GM12892 (cell line): Measurements from ENCODE around the gene HIPK1.

ENCODE experiments used
- DNase-seq: peaks from one replicate; pipeline ENCODE4 v3.0.0; 2011; ENCODE audit not compliant: insufficient read length
- FAIRE-seq: peaks from 2 replicates; lab custom pipeline; 2011; peaks lifted over from hg19 to GRCh38; lab: Jason Lieb, UNC
- POLR2A ChIP-seq: IDR thresholded peaks from 2 replicates; pipeline ENCODE4 v1.6.1; 2011; ENCODE audit warnings: low read depth, low read length, control low read depth
- POLR2AphosphoS5 ChIP-seq: IDR thresholded peaks from 2 replicates; pipeline ENCODE4 v1.6.1; 2011; ENCODE audit warnings: low read depth, low read length, control low read depth
- TAF1 ChIP-seq: IDR thresholded peaks from 2 replicates; pipeline ENCODE4 v1.6.1; 2011; ENCODE audit warnings: low read depth, mild to moderate bottlenecking, control low read depth, low read length, borderline replicate concordance

The HIPK1 gene

GRCh38 chr1:114024049-114024448 lies 94.9 kb downstream of the HIPK1 start:
- TF ChIP-seq POLR2A (no peak), TAF1 (no peak), POLR2AphosphoS5 (no peak)
- FAIRE-seq (no peak), DNase-seq (no peak)

DNA sequence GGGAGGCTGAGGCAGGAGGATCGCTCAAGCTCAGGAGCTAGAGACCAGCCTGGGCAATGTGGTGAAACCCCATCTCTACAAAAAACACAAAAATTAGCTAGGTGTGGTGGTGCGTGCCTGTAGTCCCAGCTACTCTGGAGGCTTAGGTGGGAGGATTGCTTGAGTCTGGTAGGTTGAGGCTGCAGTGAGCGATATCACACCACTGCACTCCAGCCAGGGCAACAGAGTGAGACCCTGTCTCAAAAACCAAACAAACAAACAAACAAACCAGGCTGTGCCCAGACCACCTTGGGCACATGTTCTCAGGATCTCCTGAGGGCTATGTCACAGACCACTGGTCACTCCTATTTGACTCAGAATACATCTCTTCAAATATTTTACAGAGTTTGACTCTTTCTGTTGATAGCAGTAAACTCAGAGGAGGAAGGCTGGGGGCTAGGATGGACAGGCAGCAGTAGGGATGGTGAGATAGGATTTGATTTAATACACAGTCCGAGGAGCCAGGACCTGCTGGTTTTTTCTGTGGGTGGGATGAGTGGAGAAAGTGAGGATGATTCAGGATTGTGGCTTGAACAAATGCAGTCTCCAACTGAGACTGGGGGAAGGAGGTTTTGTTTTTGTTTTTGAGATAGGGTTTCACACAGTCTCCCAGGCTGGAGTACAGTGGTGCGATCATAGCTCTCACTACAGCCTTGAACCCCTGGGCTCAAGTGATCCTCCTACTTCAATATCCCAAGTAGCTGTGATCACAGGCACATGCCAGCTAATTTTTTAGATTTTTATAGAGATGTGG lies 96.7 kb downstream of the HIPK1 start:
- FAIRE-seq = no peak
- no peak for DNase-seq
- TF ChIP-seq POLR2AphosphoS5 = no peak
- TF ChIP-seq POLR2A = no peak
- no peak for TF ChIP-seq TAF1

DNA sequence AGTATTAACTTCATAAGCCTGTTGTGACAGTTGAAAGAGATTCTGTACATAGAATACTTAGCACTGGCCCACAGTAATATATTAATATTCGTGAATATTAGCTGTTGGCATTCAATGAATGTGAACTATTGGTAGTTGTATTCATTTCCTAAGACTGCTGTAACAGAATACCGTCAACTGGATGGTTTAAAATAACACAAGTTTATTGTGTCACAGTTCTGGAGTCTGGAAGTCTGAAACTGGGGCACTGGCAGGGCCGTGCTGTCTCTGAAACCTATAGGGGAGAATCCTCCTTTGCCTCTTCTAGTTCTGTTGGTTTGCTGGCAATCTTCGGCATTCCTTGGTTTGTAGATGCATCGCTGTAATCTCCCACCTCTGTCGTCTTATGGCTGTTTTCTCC lies 97.7 kb downstream of the HIPK1 start:
- FAIRE-seq (no peak), DNase-seq (no peak)
- TF ChIP-seq TAF1 = no peak
